Measurements from ENCODE around the gene RYR2.
A peak's percentile ranks its signal among the peaks of the same experiment; 100 is the strongest.
"Not testable (repeated sequence)": the region's sequence is repeated elsewhere in the genome, so short reads cannot be mapped to it uniquely, and the experiment has no call there.

The RYR2 gene

DNA sequence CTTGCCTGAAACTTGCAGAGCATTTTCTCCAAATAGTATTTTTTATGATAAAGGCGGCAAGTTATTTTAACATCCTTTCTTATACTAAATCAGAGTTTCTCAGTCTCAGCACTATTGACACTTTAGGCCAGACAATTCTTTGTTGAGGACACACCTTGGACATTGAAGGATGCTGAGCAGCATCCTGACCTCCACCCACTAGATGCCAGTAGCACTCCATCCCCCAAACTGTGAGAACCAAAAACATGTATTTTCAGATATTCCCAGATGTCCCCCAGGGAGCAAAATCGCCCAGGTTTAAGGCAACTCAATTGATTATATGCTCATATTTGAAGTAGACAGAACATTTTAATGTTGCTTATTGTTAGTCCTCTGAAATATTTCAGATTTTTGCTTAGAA lies 549.4 kb downstream of the RYR2 start:
- no peak for DNase-seq (ENCODE audit: low read depth, low spot score)

DNA sequence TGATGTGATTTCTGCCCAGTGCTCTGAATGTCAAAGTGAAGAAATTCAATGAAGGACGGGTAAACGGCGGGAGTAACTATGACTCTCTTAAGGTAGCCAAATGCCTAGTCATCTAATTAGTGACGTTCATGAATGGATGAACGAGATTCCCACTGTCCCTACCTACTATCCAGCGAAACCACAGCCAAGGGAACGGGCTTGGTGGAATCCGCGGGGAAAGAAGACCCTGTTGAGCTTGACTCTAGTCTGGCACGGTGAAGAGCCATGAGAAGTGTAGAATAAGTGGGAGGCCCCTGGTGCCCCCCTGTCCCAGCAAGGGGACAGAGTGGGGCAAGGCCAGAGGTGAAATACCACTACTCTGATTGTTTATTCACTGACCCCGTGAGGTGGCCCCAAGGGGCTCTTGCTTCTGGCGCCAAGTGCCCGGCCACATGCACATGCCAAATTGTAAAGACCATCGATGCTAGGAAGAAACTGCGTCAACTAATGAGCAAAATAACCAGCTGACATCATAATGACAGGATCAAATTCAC lies 561.1 kb downstream of the RYR2 start:
- H3K27ac ChIP-seq: not testable (repeated sequence)
- peak; percentile 10 for DNase-seq (ENCODE audit: low read depth, low spot score)

More for the DNA sequence above, 549.4 kb downstream of the RYR2 start:
- H3K27ac ChIP-seq: no peak overlapping the region

DNA sequence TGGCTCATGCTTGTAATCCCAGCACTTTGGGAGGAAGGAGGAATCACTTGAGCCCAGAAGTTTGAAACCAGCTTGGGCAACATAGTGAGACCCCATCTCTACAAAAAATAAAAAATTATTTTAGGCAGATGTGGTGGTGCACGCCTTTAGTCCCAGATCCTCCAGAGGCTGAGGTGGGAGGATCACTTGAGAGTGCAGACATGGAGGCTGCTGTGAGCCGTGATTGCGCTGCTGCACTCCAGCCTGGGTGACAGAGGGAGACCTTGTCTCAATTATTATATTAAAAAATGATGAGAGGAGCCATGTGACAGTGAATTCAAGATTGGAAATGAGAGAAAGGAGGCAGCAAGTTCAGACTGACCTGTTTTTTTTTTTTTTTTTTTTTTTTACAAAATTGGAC lies 566.4 kb downstream of the RYR2 start:
- no peak for DNase-seq (ENCODE audit: low read depth, low spot score)
- no peak overlapping the region for H3K27ac ChIP-seq

DNA sequence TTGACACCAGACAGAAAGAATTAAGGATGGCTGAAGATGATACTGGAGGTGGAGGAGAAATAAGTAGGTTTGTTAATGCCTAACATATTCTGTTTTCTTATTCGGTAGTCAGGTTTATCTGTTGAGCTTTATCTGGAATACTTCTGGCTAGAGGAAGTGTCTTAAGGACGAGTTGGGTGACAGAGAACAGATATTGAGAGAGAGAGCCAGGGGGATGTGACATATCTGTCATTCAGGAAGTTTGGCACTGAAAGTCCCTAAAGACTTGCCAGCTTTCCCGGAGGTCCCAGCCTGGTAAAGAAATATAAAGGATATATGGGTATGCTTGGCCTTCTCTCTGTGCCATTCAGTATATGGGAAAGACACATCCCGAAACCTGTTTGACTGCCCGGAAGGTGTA lies 568.2 kb downstream of the RYR2 start:
- no peak for DNase-seq (ENCODE audit: low read depth, low spot score)
- no peak overlapping the region for H3K27ac ChIP-seq

DNA sequence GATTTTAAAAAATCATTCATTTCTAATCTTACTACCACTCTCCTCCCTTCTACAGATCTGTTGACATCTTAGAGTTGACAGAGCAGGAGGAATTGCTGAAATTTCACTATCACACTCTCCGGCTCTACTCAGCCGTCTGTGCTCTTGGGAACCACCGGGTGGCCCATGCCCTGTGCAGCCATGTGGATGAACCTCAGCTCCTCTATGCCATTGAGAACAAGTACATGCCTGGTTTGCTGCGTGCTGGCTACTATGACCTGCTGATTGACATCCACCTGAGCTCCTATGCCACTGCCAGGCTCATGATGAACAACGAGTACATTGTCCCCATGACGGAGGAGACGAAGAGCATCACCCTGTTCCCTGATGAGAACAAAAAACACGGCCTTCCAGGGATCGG lies 572.0 kb downstream of the RYR2 start:
- no peak overlapping the region for H3K27ac ChIP-seq
- DNase-seq (ENCODE audit: low read depth, low spot score): no peak

DNA sequence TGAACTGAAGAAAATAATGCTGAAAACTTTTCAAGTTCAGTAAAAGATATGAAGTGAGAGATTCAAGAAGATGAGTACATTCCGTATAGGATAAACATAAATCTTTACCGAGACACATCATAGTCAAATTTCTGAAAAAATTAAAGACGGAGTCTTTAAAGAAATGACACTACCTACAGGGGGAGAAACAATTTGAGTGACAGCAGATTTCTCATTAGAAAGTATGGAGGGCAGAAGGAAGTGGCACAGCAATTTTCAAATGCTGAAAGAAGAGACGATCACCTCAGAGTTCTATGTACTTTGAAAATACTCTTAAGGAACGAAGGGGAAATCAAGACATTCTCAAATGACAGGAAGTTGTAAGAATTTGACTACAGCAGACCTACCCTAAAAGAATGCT lies 577.6 kb downstream of the RYR2 start:
- no peak for DNase-seq (ENCODE audit: low read depth, low spot score)
- H3K27ac ChIP-seq: no peak overlapping the region

DNA sequence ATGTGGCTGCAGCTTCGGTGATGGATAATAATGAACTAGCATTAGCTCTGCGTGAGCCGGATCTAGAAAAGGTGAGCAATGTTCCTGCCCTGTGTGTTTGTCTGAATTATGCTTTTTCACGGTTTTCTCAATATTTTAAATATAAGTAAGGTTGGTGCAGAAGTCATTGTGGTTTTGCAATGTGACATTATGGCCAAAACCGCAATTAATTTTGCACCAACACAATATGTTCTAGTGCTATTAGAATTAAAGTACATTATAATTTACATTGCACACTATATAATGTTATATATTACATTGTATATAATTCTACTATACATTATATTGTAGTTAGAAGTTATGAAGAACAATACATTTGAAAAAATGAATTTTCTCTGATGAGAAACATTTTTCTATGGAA lies 592.9 kb downstream of the RYR2 start:
- DNase-seq (ENCODE audit: low read depth, low spot score): no peak
- H3K27ac ChIP-seq: no peak overlapping the region

DNA sequence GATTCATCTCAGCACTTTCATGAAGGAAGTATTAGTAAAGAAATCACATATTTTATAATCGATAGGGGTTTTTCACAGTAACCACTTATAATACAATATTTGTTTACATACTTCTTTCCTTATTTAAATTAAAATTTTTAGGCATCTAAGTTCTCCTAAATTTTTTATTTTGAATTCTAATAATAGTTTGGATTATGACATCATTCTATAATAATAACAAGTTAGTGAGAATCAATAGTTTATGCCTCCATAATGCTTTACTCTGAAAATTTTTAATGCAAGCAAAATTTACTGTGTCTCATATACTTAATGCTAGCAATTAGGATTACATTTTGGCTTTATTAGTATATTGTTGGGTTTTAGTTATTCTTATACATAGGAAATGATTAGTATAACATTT lies 596.6 kb downstream of the RYR2 start:
- H3K27ac ChIP-seq: no peak overlapping the region
- no peak for DNase-seq (ENCODE audit: low read depth, low spot score)

DNA sequence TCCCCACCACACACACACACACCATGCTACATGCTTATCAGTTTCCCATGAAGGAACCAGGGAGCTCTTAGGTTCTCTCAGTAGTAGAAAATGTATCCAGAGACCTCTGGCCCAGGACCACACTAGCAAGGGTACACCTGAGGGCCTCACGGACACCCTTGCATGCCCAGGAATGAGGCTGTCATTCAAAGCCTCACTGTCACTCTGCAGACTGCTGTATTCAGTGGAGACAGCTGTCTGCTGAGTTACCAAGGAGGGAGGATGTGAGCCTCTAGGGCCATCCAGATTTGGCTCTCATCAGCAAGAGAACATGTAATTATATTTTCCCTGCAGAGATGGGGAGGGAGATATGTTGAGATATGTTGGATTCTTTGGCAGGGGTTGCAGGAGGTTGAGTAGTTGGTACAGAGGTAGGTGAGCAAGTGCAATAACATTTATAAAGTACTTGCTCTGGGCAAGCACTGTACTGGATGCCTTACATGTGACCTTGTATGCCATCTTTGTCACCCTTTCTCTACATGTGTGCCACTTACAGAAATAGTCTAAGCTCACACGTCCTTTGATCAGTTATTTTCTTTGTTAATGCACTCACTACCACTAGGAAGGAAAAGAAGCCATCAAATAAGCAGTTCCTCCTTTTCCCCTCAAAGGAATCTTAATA lies 598.2 kb downstream of the RYR2 start:
- no peak for DNase-seq (ENCODE audit: low read depth, low spot score)
- no peak overlapping the region for H3K27ac ChIP-seq

DNA sequence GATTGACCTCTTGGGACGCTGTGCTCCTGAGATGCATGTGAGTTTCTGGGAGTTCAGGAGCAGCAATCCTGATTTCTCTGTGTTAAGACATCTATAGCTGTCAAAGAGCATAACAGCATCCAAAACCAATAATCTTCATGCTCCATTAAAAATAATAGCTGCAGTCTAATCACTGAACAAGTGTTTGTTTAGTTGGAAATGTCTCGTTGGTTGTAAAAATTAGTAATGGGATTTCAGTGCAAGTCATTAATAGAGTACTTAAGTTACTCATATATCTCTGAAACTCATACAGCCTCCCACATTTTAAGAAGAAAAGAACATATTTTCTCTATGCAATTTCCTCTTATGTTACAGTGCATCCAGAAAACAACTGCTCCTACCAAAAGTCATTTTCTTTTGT lies 599.0 kb downstream of the RYR2 start:
- no peak overlapping the region for H3K27ac ChIP-seq

DNA sequence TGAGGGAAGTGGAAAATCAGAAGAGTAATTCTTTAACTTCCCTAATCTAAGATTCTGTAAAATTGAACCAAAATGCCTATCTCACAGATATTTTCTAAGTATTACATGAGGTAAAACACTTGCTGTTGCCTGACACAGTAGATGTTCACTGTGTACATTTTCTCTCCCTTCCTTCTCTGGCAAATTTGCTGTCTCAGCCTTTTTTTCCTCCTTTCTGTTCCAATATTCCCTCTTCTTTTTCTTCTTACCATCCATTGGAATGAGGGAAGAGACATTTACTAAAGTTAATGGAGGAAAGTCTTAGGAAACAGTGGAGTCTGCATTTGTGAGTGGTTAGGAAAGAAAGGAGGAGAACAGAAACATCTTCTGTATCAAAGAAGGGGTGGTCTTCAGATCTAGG lies 608.8 kb downstream of the RYR2 start:
- no peak for DNase-seq (ENCODE audit: low read depth, low spot score)
- H3K27ac ChIP-seq: no peak overlapping the region

More for the DNA sequence above, 599.0 kb downstream of the RYR2 start:
- DNase-seq (ENCODE audit: low read depth, low spot score): no peak

DNA sequence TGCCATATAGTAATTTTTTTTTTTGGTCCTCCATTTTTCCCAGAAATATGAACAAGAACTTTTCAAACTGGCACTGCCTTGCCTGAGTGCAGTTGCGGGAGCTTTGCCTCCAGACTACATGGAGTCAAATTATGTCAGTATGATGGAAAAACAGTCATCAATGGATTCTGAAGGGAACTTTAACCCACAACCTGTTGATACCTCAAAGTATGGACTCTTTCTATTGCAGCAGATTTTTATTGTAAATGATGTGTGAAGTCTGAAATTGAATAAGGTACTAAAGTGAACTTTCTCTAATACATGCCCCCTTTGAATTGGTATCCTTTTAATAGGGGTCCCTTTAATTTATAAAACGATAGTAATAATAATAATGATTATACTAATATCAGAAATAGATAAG lies 613.8 kb downstream of the RYR2 start:
- no peak for DNase-seq (ENCODE audit: low read depth, low spot score)
- H3K27ac ChIP-seq: no peak overlapping the region

DNA sequence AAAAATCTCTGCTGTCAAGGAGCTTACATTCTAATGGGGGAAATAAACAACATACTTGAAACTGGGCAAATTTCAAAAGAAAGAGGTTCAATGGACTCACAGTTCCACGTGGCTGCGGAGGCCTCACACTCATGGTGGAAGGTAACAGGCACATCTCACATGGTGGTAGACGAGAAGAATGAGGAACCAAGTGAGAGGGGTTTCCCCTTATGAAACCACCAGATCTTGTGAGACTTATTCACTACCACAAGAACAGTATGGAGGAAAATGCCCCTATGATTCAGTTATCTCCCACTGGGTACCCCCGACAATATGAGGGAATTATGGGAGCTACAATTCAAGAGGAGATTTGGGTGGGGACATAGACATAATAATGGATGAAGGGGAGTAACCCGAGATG lies 622.4 kb downstream of the RYR2 start:
- DNase-seq (ENCODE audit: low read depth, low spot score): no peak
- no peak overlapping the region for H3K27ac ChIP-seq

DNA sequence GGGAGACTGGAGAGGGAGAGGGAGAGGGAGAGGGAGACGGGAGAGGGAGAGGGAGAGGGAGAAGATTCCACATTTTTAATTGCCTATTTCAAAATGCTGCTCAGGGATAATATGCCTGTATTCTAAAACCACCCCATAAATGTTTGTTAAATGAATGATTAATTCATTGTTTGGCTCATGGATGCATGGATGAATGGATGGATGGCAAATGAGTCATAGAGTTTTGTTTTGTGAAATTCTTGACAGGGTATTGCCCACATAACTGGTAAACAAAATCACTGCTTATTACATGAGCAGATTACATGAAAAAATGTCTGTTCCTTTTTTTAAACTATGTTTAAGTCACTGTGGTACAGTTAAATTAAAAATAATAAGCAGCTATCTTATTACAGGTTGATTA lies 628.3 kb downstream of the RYR2 start:
- H3K27ac ChIP-seq: no peak overlapping the region
- DNase-seq (ENCODE audit: low read depth, low spot score): no peak

DNA sequence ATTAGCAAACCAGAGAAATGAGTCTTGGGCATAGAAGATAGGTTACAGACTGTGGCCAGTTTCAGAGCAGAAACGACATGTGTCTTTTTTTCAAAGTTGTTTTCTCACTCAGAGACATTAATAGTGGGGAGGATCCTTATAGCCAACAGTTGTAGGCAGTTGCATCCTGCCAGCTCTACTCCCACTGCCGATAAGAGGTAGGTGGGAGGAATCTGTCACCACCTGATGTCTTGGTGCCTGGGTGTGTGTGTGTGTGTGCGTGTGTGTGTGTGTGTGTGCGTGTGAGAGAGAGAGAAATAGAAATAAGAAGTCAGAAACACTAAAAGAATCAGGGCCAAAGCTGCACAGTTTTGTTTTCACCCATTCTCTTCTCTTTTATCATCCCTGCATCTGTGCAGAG lies 629.3 kb downstream of the RYR2 start:
- H3K27ac ChIP-seq: no peak overlapping the region
- no peak for DNase-seq (ENCODE audit: low read depth, low spot score)

DNA sequence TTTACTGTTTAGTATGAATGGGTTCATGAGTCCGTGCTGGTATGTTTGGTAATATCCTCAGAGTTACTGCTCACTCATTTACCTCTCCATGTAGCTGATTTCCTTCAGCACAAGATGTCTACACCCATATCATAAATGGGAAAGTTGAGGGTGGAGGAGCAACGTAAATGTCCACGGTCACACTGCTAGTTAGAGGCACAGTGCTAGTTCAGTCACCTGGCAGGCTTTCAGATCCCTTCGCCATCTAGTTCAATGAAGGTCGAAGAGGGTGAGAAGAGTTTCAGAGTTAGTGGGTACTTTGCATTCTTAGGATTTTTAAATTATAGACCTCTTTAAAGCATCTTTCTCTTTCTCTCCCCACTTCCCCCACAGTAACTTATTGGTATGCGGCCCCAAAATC lies 630.0 kb downstream of the RYR2 start:
- H3K27ac ChIP-seq: no peak overlapping the region
- no peak for DNase-seq (ENCODE audit: low read depth, low spot score)

DNA sequence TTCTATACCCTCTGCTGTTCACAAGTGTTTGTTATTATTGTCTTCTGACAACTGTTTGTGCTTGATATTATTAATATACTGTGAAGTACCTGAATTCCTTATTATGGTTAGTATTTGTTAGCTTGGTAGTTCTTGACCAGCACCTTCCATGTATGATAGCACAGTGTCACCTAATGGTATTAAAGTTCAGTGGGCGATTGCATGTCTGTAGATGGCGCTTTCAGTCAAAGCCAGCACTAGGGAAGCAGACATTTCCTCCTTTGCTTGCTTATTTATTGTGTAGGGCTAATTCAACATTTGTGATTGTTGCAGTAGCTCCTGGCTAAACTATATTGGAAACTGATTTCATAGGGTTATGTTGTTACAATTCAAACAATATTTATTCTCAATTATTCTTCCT lies 630.8 kb downstream of the RYR2 start:
- no peak overlapping the region for H3K27ac ChIP-seq
- no peak for DNase-seq (ENCODE audit: low read depth, low spot score)

DNA sequence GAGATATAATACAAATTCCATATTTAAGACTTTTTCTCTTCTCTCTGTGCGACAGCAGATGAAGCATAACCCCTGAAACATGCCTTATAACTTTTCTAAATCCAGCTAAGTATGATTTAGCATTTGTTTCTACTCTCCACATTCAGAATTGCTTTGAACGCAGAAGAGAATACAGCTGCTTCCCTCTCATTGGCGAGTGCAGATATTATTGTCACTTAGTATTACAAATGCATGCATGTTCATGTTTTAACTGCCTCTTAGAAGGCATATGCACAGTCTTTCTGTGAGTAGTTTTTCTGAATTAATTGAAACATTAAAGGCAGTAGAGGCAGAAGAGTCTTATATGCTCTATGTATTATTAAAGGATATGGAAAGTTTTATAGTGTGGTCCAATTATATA lies 631.6 kb downstream of the RYR2 start:
- H3K27ac ChIP-seq: no peak overlapping the region
- no peak for DNase-seq (ENCODE audit: low read depth, low spot score)

DNA sequence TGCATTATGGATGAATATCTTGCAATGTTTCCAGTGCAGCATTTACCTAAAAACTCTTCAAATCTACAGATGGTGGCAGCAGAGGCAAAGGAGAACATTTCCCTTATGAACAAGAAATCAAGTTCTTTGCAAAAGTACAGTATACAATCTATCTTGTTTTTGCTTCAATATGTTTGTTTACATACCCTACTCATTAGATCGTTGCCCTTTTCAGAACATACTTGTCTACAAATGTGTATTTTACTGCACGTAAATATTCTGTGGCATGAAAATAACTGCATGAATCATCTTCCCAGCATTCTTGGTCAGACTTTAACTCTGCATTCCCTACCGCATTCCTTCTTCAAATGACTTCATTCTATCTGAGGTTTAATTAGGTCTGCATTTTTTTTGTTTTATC lies 636.0 kb downstream of the RYR2 start:
- DNase-seq (ENCODE audit: low read depth, low spot score): no peak
- no peak overlapping the region for H3K27ac ChIP-seq

DNA sequence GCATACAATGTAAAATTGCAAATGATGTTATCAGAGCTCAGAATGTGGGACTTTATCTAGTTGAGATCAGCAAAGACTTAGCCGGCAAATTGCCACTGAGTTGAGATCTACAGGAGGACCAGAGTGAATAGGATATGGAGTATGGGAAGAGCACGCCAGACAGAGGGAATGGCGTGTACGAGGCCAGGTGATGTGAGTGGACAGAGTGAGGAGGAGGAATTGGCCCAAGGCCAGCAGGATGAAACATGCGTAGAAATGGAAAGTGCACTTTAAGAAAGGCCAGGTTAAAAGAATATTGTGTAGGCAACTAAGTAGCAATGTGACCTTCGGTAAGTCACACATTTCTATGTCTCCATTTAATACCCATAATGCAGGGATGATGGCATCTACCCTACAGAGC lies 637.7 kb downstream of the RYR2 start:
- DNase-seq (ENCODE audit: low read depth, low spot score): no peak
- H3K27ac ChIP-seq: no peak overlapping the region

DNA sequence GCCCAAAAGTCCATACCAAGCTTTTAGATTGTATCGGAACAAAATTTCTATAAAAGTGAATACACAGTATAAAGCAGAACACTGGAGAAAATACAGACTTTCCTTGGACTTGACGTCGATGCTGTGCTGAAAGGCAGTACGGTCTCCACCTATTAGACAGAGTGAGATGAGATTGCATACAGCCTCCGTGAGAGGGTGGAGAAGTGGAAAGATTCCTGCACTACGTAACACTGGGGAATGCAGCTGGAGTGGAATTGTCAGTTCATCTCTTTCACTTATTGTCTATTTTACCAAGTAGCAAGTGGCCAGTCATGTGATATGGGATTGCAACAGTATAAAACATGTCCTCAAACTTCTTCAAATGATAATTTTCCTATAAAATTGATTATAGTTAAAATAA lies 639.2 kb downstream of the RYR2 start:
- DNase-seq (ENCODE audit: low read depth, low spot score): no peak

DNA sequence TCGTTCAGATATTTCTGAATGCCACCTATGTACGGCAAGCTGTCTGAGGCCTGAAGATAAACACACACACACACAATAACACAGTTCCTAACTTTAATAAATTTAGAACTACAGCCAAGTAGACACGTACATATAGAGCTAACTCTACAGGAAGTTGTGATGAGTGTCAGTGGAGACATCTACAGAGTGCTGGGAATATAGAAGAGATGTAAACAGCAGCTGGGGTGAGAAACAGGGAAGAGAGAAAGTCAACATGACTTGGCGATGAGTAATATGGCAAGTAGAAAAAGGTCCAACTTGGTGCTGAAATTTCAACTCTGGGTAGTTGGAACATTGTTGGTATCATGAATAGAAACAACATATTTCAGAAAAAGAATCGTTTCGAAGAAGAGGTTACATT lies 642.3 kb downstream of the RYR2 start:
- no peak overlapping the region for H3K27ac ChIP-seq
- no peak for DNase-seq (ENCODE audit: low read depth, low spot score)

More for the DNA sequence above, 639.2 kb downstream of the RYR2 start:
- no peak overlapping the region for H3K27ac ChIP-seq

DNA sequence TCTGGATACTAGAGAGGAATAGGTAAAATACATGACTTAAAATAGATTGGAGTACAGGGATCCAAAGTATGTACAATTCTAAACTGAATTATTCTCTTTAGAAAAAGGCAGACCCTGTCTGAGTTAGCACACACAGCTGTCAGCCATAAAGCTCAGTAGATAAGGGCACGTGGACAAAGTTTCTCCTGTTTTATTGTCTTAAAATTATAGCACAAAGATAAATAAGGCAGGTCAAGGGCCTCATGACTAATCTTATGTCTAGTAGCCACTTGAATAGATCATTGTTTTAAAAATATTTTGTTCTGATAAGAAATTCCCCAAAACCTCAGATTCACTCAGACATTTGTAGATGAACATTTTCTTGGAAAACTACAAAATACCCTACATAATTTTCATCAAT lies 643.6 kb downstream of the RYR2 start:
- no peak overlapping the region for H3K27ac ChIP-seq
- no peak for DNase-seq (ENCODE audit: low read depth, low spot score)

Measured in epithelial cell of prostate (primary cell).